IMR-90 (cell line): ENCODE measurements around the gene IQCM. TPM values are rescaled to one million over a fixed set of nuclear protein-coding genes. Genes with fewer than 3 reads are reported as not detected.

Experiments used
- ATAC-seq: fragments of 200-7000 bp; cut with Tn5 transposase; 2 replicates; pipeline ENCODE4 v1.9.1; 2020; ENCODE audit warnings: low read depth, mild to moderate bottlenecking, moderate library complexity
- BruUV-seq: library from RNA; stranded (reverse); fragments of 400-500 nt; replicated peaks from 2 replicates; lab custom pipeline; 2021; lab: Mats Ljungman, UMichigan
- CTCF ChIA-PET: fragments of 300-600 bp; formaldehyde crosslinking; extraction: SDS; loops from one replicate; lab custom pipeline; 2021; ENCODE audit warnings: antibody characterized with exemption; lab: Yijun Ruan, JAX
- POLR2A ChIA-PET: fragments of 300-600 bp; sonication (Branson Sonifier 250); formaldehyde crosslinking; loops from one replicate; lab custom pipeline; 2022; ENCODE audit warnings: antibody characterized with exemption; ENCODE audit not compliant: unreplicated experiment; lab: Charles Lee
- DNase-seq: peaks from one replicate; pipeline ENCODE4 v3.0.0; 2013
- H2AFZ ChIP-seq: replicated peaks from 2 replicates; pipeline ENCODE3; 2013; ENCODE audit warnings: low read length, mild to moderate bottlenecking; ENCODE audit not compliant: poor library complexity
- H2AK5ac ChIP-seq: 2 replicates; pipeline ENCODE4 v1.6.1; 2013; ENCODE audit warnings: low read depth, low read length, inconsistent platforms
- H2AK9ac ChIP-seq: replicated peaks from 2 replicates; pipeline ENCODE3; 2013; ENCODE audit warnings: mild to moderate bottlenecking, low read depth, low read length, moderate library complexity; ENCODE audit not compliant: poor library complexity
- H2BK120ac ChIP-seq: 2 replicates; pipeline ENCODE4 v1.6.1; 2013; ENCODE audit warnings: low read depth, low read length, inconsistent platforms
- H2BK15ac ChIP-seq: 3 replicates; pipeline ENCODE4 v1.6.1; 2013; ENCODE audit warnings: low read depth, low read length, inconsistent platforms
- H2BK20ac ChIP-seq: 2 replicates; pipeline ENCODE4 v1.6.1; 2013; ENCODE audit warnings: low read depth, mild to moderate bottlenecking, inconsistent platforms, low read length, moderate library complexity
- H2BK5ac ChIP-seq: 2 replicates; pipeline ENCODE4 v1.6.1; 2013; ENCODE audit warnings: mild to moderate bottlenecking, low read depth, low read length, inconsistent platforms; ENCODE audit not compliant: poor library complexity, severe bottlenecking
- H3K14ac ChIP-seq: replicated peaks from 2 replicates; pipeline ENCODE4 v1.6.1; 2013; ENCODE audit warnings: low read depth, low read length, inconsistent platforms
- H3K18ac ChIP-seq: 2 replicates; pipeline ENCODE4 v1.6.1; 2013; ENCODE audit warnings: low read depth, low read length, control low read depth
- H3K23ac ChIP-seq: 2 replicates; pipeline ENCODE4 v1.6.1; 2013; ENCODE audit warnings: low read depth, low read length, inconsistent platforms
- H3K27ac ChIP-seq: 2 replicates; pipeline ENCODE4 v1.5.1; 2013; ENCODE audit warnings: mild to moderate bottlenecking, control low read depth, low read length; ENCODE audit not compliant: insufficient read depth
- H3K27me3 ChIP-seq: 2 replicates; pipeline ENCODE4 v1.6.1; 2013; ENCODE audit warnings: low read length; ENCODE audit not compliant: control insufficient read depth, insufficient read depth
- H3K36me3 ChIP-seq: 2 replicates; pipeline ENCODE4 v1.6.1; 2013; ENCODE audit warnings: low read length, mixed read lengths; ENCODE audit not compliant: control insufficient read depth, insufficient read depth
- H3K4ac ChIP-seq: 2 replicates; pipeline ENCODE4 v1.6.1; 2013; ENCODE audit warnings: low read depth, low read length, inconsistent platforms
- H3K4me1 ChIP-seq: 2 replicates; pipeline ENCODE4 v1.6.1; 2013; ENCODE audit warnings: low read length, mixed read lengths; ENCODE audit not compliant: control insufficient read depth, insufficient read depth
- H3K4me2 ChIP-seq: 2 replicates; pipeline ENCODE4 v1.6.1; 2013; ENCODE audit warnings: low read depth, mild to moderate bottlenecking, control low read depth, low read length, moderate library complexity
- H3K4me3 ChIP-seq: 2 replicates; pipeline ENCODE4 v1.5.1; 2013; ENCODE audit warnings: low read depth, mild to moderate bottlenecking, control low read depth, low read length, moderate library complexity; ENCODE audit not compliant: insufficient read depth
- H3K56ac ChIP-seq: 2 replicates; pipeline ENCODE4 v1.6.1; 2013; ENCODE audit warnings: low read length, inconsistent platforms; ENCODE audit not compliant: insufficient read depth; ENCODE audit errors: extremely low read depth
- H3K79me1 ChIP-seq, 2 experiments: 2 replicates each; pipeline ENCODE4 v1.6.1; 2013; ENCODE audit warnings: low read length in 2 of 2, inconsistent platforms in 1 of 2, low read depth in 1 of 2
- H3K9ac ChIP-seq: 2 replicates; pipeline ENCODE4 v1.6.1; 2013; ENCODE audit warnings: low read depth, low read length, control low read depth
- H3K9me1 ChIP-seq: 2 replicates; pipeline ENCODE4 v1.6.1; 2013; ENCODE audit warnings: low read length, inconsistent platforms; ENCODE audit not compliant: insufficient read depth
- H3K9me3 ChIP-seq: 2 replicates; pipeline ENCODE4 v1.6.1; 2013; ENCODE audit warnings: low read length; ENCODE audit not compliant: control insufficient read depth, insufficient read depth
- H4K20me1 ChIP-seq: 2 replicates; pipeline ENCODE4 v1.6.1; 2013; ENCODE audit warnings: low read length, inconsistent platforms; ENCODE audit not compliant: insufficient read depth
- H4K5ac ChIP-seq: 2 replicates; pipeline ENCODE4 v1.6.1; 2013; ENCODE audit warnings: mild to moderate bottlenecking, low read depth, low read length, control low read depth
- H4K8ac ChIP-seq, 2 experiments: 2 replicates each; pipeline ENCODE4 v1.6.1; 2013; ENCODE audit warnings: low read depth in 2 of 2, low read length in 2 of 2, control low read depth in 1 of 2, inconsistent platforms in 1 of 2
- H4K91ac ChIP-seq: 2 replicates; pipeline ENCODE4 v1.6.1; 2013; ENCODE audit warnings: low read depth, low read length, inconsistent platforms; ENCODE audit not compliant: insufficient read depth
- CEBPB ChIP-seq: IDR thresholded peaks from 2 replicates; pipeline ENCODE4 v1.6.1; 2012; ENCODE audit warnings: low read depth, low read length, improper control_type of control experiment
- MAFK ChIP-seq: IDR thresholded peaks from 2 replicates; pipeline ENCODE4 v1.6.1; 2012; ENCODE audit warnings: low read depth, low read length, improper control_type of control experiment
- NFE2L2 ChIP-seq: fragments of 150-350 bp; IDR thresholded peaks from 2 replicates; pipeline ENCODE4 v1.6.1; 2016; ENCODE audit warnings: low read depth, mild to moderate bottlenecking, low read length
- POLR2A ChIP-seq: IDR thresholded peaks from 2 replicates; pipeline ENCODE4 v1.6.1; 2012; ENCODE audit warnings: mild to moderate bottlenecking, low read depth, low read length
- WGBS, 2 experiments: methylation state at CpG; one replicate each; pipeline versions ENCODE4 v1.1.5 to v1.1.7; 2013; ENCODE audit warnings: missing lambda C conversion rate in 2 of 2; ENCODE audit not compliant: insufficient read length in 1 of 2; ENCODE audit errors: extremely low coverage in 2 of 2; 5-methylcytosine and 5-hydroxymethylcytosine counted together
- dilution Hi-C: fragments of 300-500 bp; cut with HindIII; formaldehyde crosslinking; loops from one replicate; pipeline ENCODE4 v1.14.3; 2018; ENCODE audit warnings: low sequenced_read_pairs; ENCODE audit not compliant: unreplicated experiment
- in situ Hi-C: fragments of 300-500 bp; cut with MboI; formaldehyde crosslinking; loops from 3 replicates; pipeline ENCODE4 v1.14.3; 2019; ENCODE audit warnings: low sequenced_read_pairs, inconsistent platforms, mixed read lengths
- intact Hi-C: fragments of 100-400 bp; cut with micrococcal nuclease; formaldehyde crosslinking; loops from 2 replicates; pipeline ENCODE4 v1.10.0; 2022
- polyA plus RNA-seq, 3 experiments: library from polyadenylated mRNA; depleted of rRNA; stranded (reverse); fragments of >200 nt; gene quantifications; 2 replicates each; pipeline ENCODE4 v1.2.3, GENCODE V29; 2012; ENCODE audit warnings: low replicate concordance in 1 of 3
- total RNA-seq: library from RNA; depleted of rRNA; stranded (reverse); fragments of >200 nt; gene quantifications from 2 replicates; pipeline ENCODE4 v1.2.3, GENCODE V29; 2012
- TF ChIP-seq, protein P1 (sequence below): conservative IDR thresholded peaks from 2 replicates; pipeline ENCODE4 v1.5.1; 2012; ENCODE audit warnings: mild to moderate bottlenecking, low read depth, low read length, improper control_type of control experiment
- TF ChIP-seq, protein P2 (sequence below): fragments of 150-350 bp; IDR thresholded peaks from 2 replicates; pipeline ENCODE4 v1.6.1; 2017; ENCODE audit warnings: mild to moderate bottlenecking, antibody characterized with exemption, low read length, low read depth

IQCM gene
- total and polyA plus RNA-seq, 2 of the 4 experiments (the other 2 are of a cell fraction), result not detected

- Histone ChIP-seq H3K4me3 (no peak overlapping the region), H2AK9ac (no peak overlapping the region), H2AK5ac (no peak overlapping the region), H3K27me3 (no peaks in the 10 kb centered on the region), H3K4me1 (no peaks in the 10 kb centered on the region), H3K18ac (no peak overlapping the region), H2BK15ac (no peak overlapping the region), H3K56ac (no peak overlapping the region), H3K9me1 (no peaks in the 10 kb centered on the region), H3K27ac (no peak overlapping the region), H3K36me3 (no peaks in the 10 kb centered on the region), H3K14ac (no peak overlapping the region), H2AFZ (no peak overlapping the region), H3K79me1 (no peaks in the 10 kb centered on the region), H3K4ac (no peak overlapping the region), H4K91ac (no peak overlapping the region), H3K23ac (no peak overlapping the region), H4K8ac (no peak overlapping the region), H2BK120ac (no peak overlapping the region), H3K9me3 (no peaks in the 10 kb centered on the region), H2BK20ac (no peak overlapping the region), H3K9ac (no peak overlapping the region), H3K4me2 (no peak overlapping the region), H4K5ac (no peak overlapping the region), H4K20me1 (no peaks in the 10 kb centered on the region), H2BK5ac (no peak overlapping the region)
- ChIA-PET CTCF (no interaction called here), POLR2A (no interaction called here)
- ATAC-seq (no peak), DNase-seq (no peak)
- TF ChIP-seq POLR2A (no peak), MAFK (no peak), NFE2L2 (no peak), CEBPB (no peak)
- TF ChIP-seq, protein P1, sequence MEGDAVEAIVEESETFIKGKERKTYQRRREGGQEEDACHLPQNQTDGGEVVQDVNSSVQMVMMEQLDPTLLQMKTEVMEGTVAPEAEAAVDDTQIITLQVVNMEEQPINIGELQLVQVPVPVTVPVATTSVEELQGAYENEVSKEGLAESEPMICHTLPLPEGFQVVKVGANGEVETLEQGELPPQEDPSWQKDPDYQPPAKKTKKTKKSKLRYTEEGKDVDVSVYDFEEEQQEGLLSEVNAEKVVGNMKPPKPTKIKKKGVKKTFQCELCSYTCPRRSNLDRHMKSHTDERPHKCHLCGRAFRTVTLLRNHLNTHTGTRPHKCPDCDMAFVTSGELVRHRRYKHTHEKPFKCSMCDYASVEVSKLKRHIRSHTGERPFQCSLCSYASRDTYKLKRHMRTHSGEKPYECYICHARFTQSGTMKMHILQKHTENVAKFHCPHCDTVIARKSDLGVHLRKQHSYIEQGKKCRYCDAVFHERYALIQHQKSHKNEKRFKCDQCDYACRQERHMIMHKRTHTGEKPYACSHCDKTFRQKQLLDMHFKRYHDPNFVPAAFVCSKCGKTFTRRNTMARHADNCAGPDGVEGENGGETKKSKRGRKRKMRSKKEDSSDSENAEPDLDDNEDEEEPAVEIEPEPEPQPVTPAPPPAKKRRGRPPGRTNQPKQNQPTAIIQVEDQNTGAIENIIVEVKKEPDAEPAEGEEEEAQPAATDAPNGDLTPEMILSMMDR, result no peak
- TF ChIP-seq, protein P2, sequence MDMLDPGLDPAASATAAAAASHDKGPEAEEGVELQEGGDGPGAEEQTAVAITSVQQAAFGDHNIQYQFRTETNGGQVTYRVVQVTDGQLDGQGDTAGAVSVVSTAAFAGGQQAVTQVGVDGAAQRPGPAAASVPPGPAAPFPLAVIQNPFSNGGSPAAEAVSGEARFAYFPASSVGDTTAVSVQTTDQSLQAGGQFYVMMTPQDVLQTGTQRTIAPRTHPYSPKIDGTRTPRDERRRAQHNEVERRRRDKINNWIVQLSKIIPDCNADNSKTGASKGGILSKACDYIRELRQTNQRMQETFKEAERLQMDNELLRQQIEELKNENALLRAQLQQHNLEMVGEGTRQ, result no peak
- no TSS peak for BruUV-seq
- in situ Hi-C loops (no loop called here), dilution Hi-C loops (no loop called here), intact Hi-C loops (no loop called here)
- no CpG with 5 or more reads among the region's 2 CpGs for WGBS, 2 experiments
Observed at GRCh38 chr4:149534779-149535178, 280.9 kb downstream of the IQCM start.
